ENCODE measurements around the gene POC1B. TPM values are rescaled to one million over a fixed set of nuclear protein-coding genes. Genes with fewer than 3 reads are reported as not detected.

Gene POC1B
- total and polyA plus RNA-seq, 10 donors: 10.5 to 47.3 (median 30.4) TPM

- no peak for TF ChIP-seq POLR2AphosphoS5 (IDR thresholded peaks at IDR 0.05)
- TF ChIP-seq, protein P1, sequence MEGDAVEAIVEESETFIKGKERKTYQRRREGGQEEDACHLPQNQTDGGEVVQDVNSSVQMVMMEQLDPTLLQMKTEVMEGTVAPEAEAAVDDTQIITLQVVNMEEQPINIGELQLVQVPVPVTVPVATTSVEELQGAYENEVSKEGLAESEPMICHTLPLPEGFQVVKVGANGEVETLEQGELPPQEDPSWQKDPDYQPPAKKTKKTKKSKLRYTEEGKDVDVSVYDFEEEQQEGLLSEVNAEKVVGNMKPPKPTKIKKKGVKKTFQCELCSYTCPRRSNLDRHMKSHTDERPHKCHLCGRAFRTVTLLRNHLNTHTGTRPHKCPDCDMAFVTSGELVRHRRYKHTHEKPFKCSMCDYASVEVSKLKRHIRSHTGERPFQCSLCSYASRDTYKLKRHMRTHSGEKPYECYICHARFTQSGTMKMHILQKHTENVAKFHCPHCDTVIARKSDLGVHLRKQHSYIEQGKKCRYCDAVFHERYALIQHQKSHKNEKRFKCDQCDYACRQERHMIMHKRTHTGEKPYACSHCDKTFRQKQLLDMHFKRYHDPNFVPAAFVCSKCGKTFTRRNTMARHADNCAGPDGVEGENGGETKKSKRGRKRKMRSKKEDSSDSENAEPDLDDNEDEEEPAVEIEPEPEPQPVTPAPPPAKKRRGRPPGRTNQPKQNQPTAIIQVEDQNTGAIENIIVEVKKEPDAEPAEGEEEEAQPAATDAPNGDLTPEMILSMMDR (IDR thresholded peaks at IDR 0.05 in 8 of 11, conservative IDR thresholded peaks at IDR 0.05 in 3 of 11): no peak
- no peak for TF ChIP-seq POLR2A (IDR thresholded peaks at IDR 0.05)
- Histone ChIP-seq H3K27me3 (replicated peaks in 1 of 7) (no peaks in the 10 kb centered on the region), H3K36me3 (peaks cover 0 to 4% (median 0%) of the 10 kb centered on the region in 6 donors), H3K4me3 (no peak overlapping the region), H3K27ac (peak overlapping the region in 4 of 8 donors; percentile 11 to 71 (median 28)), H3K9me3 (no peaks in the 10 kb centered on the region), H3K4me1 (peaks cover 7 to 48% (median 19%) of the 10 kb centered on the region in 6 donors)
- no peak for DNase-seq
- intact Hi-C loops (cut with DNase I; ENCODE audit: low total_unique reads): loop anchor here (2.0 kb wide), 1 partner anchor 53 kb away; no protein-coding TSS in a partner anchor
- WGBS, 5 donors: 76 to 83% (median 79%) methylated on average over 6 of the region's 6 CpGs
Observed at GRCh38 chr12:89475203-89475990, 50.5 kb downstream of the POC1B start.

GRCh38 chr12:89474615-89475014 is 51.2 kb downstream of the POC1B start:
- Histone ChIP-seq H3K27me3 (replicated peaks in 1 of 7) (no peaks in the 10 kb centered on the region), H3K4me1 (peaks cover 12 to 55% (median 24%) of the 10 kb centered on the region in 6 donors), H3K9me3 (no peaks in the 10 kb centered on the region), H3K27ac (peak overlapping the region in 4 of 8 donors; percentile 11 to 49 (median 28)), H3K4me3 (no peak overlapping the region), H3K36me3 (peaks cover 0 to 8% (median 0%) of the 10 kb centered on the region in 6 donors)
- intact Hi-C loops (cut with DNase I; ENCODE audit: low total_unique reads): loop anchor here (2.0 kb wide), 1 partner anchor 54 kb away; no protein-coding TSS in a partner anchor
- TF ChIP-seq, protein P1 (IDR thresholded peaks at IDR 0.05 in 8 of 11, conservative IDR thresholded peaks at IDR 0.05 in 3 of 11): no peak
- no peak for TF ChIP-seq POLR2AphosphoS5 (IDR thresholded peaks at IDR 0.05)
- TF ChIP-seq POLR2A (IDR thresholded peaks at IDR 0.05): no peak
- 30 to 47% (median 42%) methylated on average over 1 of the region's 1 CpG for WGBS, 5 donors
- DNase-seq: no peak

DNA sequence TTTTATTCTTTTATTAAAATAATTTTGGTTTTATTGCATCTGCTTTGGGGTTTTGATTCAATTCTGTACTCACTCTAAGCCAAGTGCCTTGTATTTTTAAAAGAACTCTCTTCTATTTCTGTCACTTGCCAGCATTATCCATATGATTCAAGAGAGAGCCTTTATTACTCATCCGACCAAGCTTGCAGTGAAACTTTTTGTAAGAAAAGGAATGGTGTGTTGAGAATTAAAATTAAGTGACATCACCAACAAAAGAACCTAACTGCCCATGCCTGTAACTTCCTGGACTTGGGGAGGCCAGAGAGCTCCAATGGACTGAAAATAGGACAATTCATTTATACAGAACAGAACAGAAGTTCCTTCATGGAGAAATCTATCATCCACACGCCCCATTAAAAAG is 53.3 kb downstream of the POC1B start:
- Histone ChIP-seq H3K4me3 (no peak overlapping the region), H3K4me1 (peaks cover 26 to 70% (median 42%) of the 10 kb centered on the region in 6 donors), H3K27me3 (replicated peaks in 1 of 7) (no peaks in the 10 kb centered on the region), H3K9me3 (no peaks in the 10 kb centered on the region), H3K36me3 (peaks cover 0 to 12% (median 0%) of the 10 kb centered on the region in 6 donors), H3K27ac (no peak overlapping the region)
- TF ChIP-seq, protein P1 (IDR thresholded peaks at IDR 0.05 in 8 of 11, conservative IDR thresholded peaks at IDR 0.05 in 3 of 11): no peak
- TF ChIP-seq POLR2AphosphoS5 (IDR thresholded peaks at IDR 0.05) (no peak), POLR2A (IDR thresholded peaks at IDR 0.05) (no peak)
- WGBS, 5 donors: 73 to 87% (median 84%) methylated on average over 2 of the region's 2 CpGs
- intact Hi-C loops (cut with DNase I; ENCODE audit: low total_unique reads): no loop called here
- no peak for DNase-seq
